Neural cell (in vitro differentiated cells): Measurements from ENCODE around the gene PTH. TPM values are rescaled to one million over a fixed set of nuclear protein-coding genes. Genes with fewer than 3 reads are reported as not detected.

Source experiments
- H2AFZ ChIP-seq: fragments of 200-600, 300-800 bp; sonication (generic), shearing (Covaris generic); 2 replicates; pipeline ENCODE4 v1.6.0; 2014; ENCODE audit warnings: low read depth, mild to moderate bottlenecking, antibody characterized with exemption, low read length, moderate library complexity
- H3F3A ChIP-seq: fragments of 200-600 bp; shearing (Covaris generic); 2 replicates; pipeline ENCODE4 v1.6.1; 2016; ENCODE audit warnings: mild to moderate bottlenecking, moderate library complexity, mixed read lengths, antibody characterized with exemption, low read length; ENCODE audit not compliant: insufficient read depth, poor library complexity, severe bottlenecking
- H3K27ac ChIP-seq: fragments of 200-600, 300-800 bp; sonication (generic), shearing (Covaris generic); 2 replicates; pipeline ENCODE4 v1.5.1; 2014; ENCODE audit warnings: mild to moderate bottlenecking, low read length, moderate library complexity
- H3K27me3 ChIP-seq: fragments of 300-800, 200-600 bp; sonication (generic), shearing (Covaris generic); 2 replicates; pipeline ENCODE4 v1.6.0; 2014; ENCODE audit warnings: mild to moderate bottlenecking, low read depth, low read length, moderate library complexity; ENCODE audit not compliant: insufficient read depth
- H3K36me3 ChIP-seq: fragments of 300-800, 200-600 bp; sonication (generic), shearing (Covaris generic); 2 replicates; pipeline ENCODE4 v1.5.1; 2014; ENCODE audit warnings: mild to moderate bottlenecking, antibody characterized with exemption, low read length, moderate library complexity; ENCODE audit not compliant: insufficient read depth
- H3K4me2 ChIP-seq: fragments of 300-800, 200-600 bp; sonication (generic), shearing (Covaris generic); 2 replicates; pipeline ENCODE4 v1.6.0; 2014; ENCODE audit warnings: mild to moderate bottlenecking, low read length
- H3K4me3 ChIP-seq: fragments of 300-800, 200-600 bp; sonication (generic), shearing (Covaris generic); 2 replicates; pipeline ENCODE4 v1.5.1; 2014; ENCODE audit warnings: mild to moderate bottlenecking, low read length, moderate library complexity
- H3K79me2 ChIP-seq: fragments of 200-600 bp; shearing (Covaris generic); replicated peaks from 2 replicates; pipeline ENCODE4 v1.6.0; 2014; ENCODE audit warnings: mild to moderate bottlenecking, low read length, moderate library complexity; ENCODE audit not compliant: insufficient read depth
- H3K9ac ChIP-seq: fragments of 300-800, 200-600 bp; sonication (generic), shearing (Covaris generic); 2 replicates; pipeline ENCODE4 v1.6.1; 2016; ENCODE audit warnings: mild to moderate bottlenecking, low read length, mixed read lengths
- H3K9me2 ChIP-seq: fragments of 200-600 bp; shearing (Covaris generic); 2 replicates; pipeline ENCODE4 v1.6.1; 2016; ENCODE audit warnings: mild to moderate bottlenecking, low read length, mixed read lengths; ENCODE audit not compliant: insufficient read depth
- H3K9me3 ChIP-seq: fragments of 200-600, 300-800 bp; sonication (generic), shearing (Covaris generic); 2 replicates; pipeline ENCODE4 v1.6.1; 2016; ENCODE audit warnings: mild to moderate bottlenecking, mixed run types, low read length, moderate library complexity, mixed read lengths
- H4K20me1 ChIP-seq: fragments of 200-600 bp; shearing (Covaris generic); 2 replicates; pipeline ENCODE4 v1.6.1; 2016; ENCODE audit warnings: mild to moderate bottlenecking, mixed run types; ENCODE audit not compliant: insufficient read depth
- EP300 ChIP-seq: fragments of 450-650 bp; conservative IDR thresholded peaks from 2 replicates; pipeline ENCODE4 v1.6.1; 2014; ENCODE audit warnings: antibody characterized with exemption, mild to moderate bottlenecking, moderate library complexity; ENCODE audit not compliant: poor library complexity, severe bottlenecking
- EZH2 ChIP-seq: fragments of 200-600, 300-800 bp; shearing (Covaris generic), sonication (generic); IDR thresholded peaks from 2 replicates; pipeline ENCODE4 v1.6.1; 2014; ENCODE audit warnings: antibody characterized with exemption, low read length, borderline replicate concordance, mild to moderate bottlenecking; ENCODE audit not compliant: insufficient read depth, poor library complexity, severe bottlenecking
- MXI1 ChIP-seq: fragments of 450-650 bp; conservative IDR thresholded peaks from 2 replicates; pipeline ENCODE4 v1.6.1; 2014; ENCODE audit warnings: antibody characterized with exemption, mild to moderate bottlenecking; ENCODE audit not compliant: poor library complexity, severe bottlenecking
- POLR2AphosphoS5 ChIP-seq: IDR thresholded peaks from 2 replicates; pipeline ENCODE4 v1.6.1; 2012
- RAD21 ChIP-seq: fragments of 450-650 bp; conservative IDR thresholded peaks from 2 replicates; pipeline ENCODE4 v1.6.1; 2014; ENCODE audit warnings: antibody characterized with exemption, mild to moderate bottlenecking, moderate library complexity
- SMC3 ChIP-seq: fragments of 450-650 bp; conservative IDR thresholded peaks from 2 replicates; pipeline ENCODE4 v1.6.1; 2014; ENCODE audit warnings: antibody characterized with exemption, mild to moderate bottlenecking, moderate library complexity; ENCODE audit not compliant: poor library complexity
- TAF1 ChIP-seq: IDR thresholded peaks from 2 replicates; pipeline ENCODE4 v1.6.1; 2012; ENCODE audit warnings: low read depth
- polyA plus RNA-seq: library from polyadenylated mRNA; depleted of rRNA; stranded (reverse); fragments of >200 nt; gene quantifications from 2 replicates; pipeline ENCODE4 v1.2.3, GENCODE V29; 2014
- TF ChIP-seq, protein P1 (sequence below): fragments of 450-650 bp; IDR thresholded peaks from 2 replicates; pipeline ENCODE4 v1.5.1; 2014; ENCODE audit warnings: antibody characterized with exemption, mild to moderate bottlenecking, moderate library complexity; ENCODE audit not compliant: poor library complexity, severe bottlenecking
- TF ChIP-seq, protein P2 (sequence below): IDR thresholded peaks from 2 replicates; pipeline ENCODE4 v1.6.1; 2012; ENCODE audit warnings: borderline replicate concordance

The PTH gene
- polyA plus RNA-seq, 1 donor from 2014 or later, result not detected

DNA sequence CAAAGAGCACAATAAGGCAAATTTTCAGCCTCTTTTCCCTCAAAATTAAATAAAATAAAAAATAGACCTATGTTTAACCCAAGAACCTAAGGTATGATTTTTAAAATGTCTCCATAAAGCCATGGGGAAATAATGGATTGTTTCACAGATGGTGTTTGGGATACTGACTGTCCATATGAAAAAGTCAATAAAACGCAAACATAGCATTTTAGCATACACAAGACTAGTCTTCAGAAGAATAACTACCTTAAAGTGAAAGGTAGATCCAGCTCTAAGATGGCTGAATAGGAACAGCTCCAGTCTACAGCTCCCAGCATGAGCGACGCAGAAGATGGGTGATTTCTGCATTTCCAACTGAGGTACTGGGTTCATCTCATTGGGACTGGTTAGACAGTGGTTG, 16.1 kb downstream of the PTH start:
- no peak overlapping the region for H3K27ac ChIP-seq
- H3K36me3 ChIP-seq, result no peaks in the 10 kb centered on the region
- no peak overlapping the region for H3K9ac ChIP-seq
- no peaks in the 10 kb centered on the region for H3F3A ChIP-seq
- H3K79me2 ChIP-seq, result no peaks in the 10 kb centered on the region
- no peak overlapping the region for H2AFZ ChIP-seq
- H3K9me2 ChIP-seq, result no peaks in the 10 kb centered on the region
- no peaks in the 10 kb centered on the region for H4K20me1 ChIP-seq
- no peak for TF ChIP-seq EP300
- TF ChIP-seq, protein P1, sequence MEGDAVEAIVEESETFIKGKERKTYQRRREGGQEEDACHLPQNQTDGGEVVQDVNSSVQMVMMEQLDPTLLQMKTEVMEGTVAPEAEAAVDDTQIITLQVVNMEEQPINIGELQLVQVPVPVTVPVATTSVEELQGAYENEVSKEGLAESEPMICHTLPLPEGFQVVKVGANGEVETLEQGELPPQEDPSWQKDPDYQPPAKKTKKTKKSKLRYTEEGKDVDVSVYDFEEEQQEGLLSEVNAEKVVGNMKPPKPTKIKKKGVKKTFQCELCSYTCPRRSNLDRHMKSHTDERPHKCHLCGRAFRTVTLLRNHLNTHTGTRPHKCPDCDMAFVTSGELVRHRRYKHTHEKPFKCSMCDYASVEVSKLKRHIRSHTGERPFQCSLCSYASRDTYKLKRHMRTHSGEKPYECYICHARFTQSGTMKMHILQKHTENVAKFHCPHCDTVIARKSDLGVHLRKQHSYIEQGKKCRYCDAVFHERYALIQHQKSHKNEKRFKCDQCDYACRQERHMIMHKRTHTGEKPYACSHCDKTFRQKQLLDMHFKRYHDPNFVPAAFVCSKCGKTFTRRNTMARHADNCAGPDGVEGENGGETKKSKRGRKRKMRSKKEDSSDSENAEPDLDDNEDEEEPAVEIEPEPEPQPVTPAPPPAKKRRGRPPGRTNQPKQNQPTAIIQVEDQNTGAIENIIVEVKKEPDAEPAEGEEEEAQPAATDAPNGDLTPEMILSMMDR, result no peak
- no peak for TF ChIP-seq POLR2AphosphoS5
- TF ChIP-seq, protein P2, sequence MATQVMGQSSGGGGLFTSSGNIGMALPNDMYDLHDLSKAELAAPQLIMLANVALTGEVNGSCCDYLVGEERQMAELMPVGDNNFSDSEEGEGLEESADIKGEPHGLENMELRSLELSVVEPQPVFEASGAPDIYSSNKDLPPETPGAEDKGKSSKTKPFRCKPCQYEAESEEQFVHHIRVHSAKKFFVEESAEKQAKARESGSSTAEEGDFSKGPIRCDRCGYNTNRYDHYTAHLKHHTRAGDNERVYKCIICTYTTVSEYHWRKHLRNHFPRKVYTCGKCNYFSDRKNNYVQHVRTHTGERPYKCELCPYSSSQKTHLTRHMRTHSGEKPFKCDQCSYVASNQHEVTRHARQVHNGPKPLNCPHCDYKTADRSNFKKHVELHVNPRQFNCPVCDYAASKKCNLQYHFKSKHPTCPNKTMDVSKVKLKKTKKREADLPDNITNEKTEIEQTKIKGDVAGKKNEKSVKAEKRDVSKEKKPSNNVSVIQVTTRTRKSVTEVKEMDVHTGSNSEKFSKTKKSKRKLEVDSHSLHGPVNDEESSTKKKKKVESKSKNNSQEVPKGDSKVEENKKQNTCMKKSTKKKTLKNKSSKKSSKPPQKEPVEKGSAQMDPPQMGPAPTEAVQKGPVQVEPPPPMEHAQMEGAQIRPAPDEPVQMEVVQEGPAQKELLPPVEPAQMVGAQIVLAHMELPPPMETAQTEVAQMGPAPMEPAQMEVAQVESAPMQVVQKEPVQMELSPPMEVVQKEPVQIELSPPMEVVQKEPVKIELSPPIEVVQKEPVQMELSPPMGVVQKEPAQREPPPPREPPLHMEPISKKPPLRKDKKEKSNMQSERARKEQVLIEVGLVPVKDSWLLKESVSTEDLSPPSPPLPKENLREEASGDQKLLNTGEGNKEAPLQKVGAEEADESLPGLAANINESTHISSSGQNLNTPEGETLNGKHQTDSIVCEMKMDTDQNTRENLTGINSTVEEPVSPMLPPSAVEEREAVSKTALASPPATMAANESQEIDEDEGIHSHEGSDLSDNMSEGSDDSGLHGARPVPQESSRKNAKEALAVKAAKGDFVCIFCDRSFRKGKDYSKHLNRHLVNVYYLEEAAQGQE, result no peak
- TF ChIP-seq RAD21, result no peak
- no peak for TF ChIP-seq SMC3
- no peak for TF ChIP-seq TAF1
- no peak for TF ChIP-seq EZH2
- no peak for TF ChIP-seq MXI1
- H3K9me3 ChIP-seq, result no peaks in the 10 kb centered on the region
- H3K4me3 ChIP-seq, result no peak overlapping the region
- H3K27me3 ChIP-seq, result no peaks in the 10 kb centered on the region
- no peak overlapping the region for H3K4me2 ChIP-seq

DNA sequence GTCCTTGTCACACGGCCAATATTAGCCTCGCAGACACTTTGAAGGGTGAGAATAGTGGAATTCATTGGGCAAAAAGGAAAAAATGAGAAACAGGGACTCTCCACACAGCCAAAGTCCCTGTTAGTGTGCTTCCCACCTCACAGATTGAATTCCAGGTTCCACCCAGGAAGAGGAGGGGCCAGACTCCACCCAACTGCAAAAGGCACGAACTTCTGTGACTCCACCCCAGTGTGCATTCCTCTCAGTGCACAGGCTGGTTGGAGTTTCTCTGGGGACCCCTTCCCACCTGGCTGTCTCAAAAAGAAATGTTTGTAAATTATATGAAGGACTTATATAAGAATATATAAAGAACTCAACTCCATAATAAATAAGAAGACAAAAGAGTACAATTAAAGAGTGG, 20.7 kb downstream of the PTH start:
- no peak for TF ChIP-seq POLR2AphosphoS5
- TF ChIP-seq SMC3, result no peak
- H3K27me3 ChIP-seq, result no peaks in the 10 kb centered on the region
- H2AFZ ChIP-seq, result no peak overlapping the region

More for the DNA sequence above, 20.7 kb downstream of the PTH start:
- Histone ChIP-seq H3K9me2 (no peaks in the 10 kb centered on the region), H3K9ac (no peak overlapping the region), H3F3A (no peaks in the 10 kb centered on the region), H4K20me1 (no peaks in the 10 kb centered on the region), H3K4me2 (no peak overlapping the region), H3K9me3 (no peaks in the 10 kb centered on the region), H3K79me2 (no peaks in the 10 kb centered on the region), H3K27ac (no peak overlapping the region), H3K36me3 (no peaks in the 10 kb centered on the region), H3K4me3 (no peak overlapping the region)
